GM19025 (cell line): ENCODE data around the gene OXTR.

Source experiments
- ATAC-seq: cut with Tn5 transposase; IDR thresholded peaks from one replicate; pipeline ENCODE4 v1.9.1; 2021; ENCODE audit warnings: mild to moderate bottlenecking, low read depth, moderate library complexity; ENCODE audit not compliant: unreplicated experiment

Gene OXTR

DNA sequence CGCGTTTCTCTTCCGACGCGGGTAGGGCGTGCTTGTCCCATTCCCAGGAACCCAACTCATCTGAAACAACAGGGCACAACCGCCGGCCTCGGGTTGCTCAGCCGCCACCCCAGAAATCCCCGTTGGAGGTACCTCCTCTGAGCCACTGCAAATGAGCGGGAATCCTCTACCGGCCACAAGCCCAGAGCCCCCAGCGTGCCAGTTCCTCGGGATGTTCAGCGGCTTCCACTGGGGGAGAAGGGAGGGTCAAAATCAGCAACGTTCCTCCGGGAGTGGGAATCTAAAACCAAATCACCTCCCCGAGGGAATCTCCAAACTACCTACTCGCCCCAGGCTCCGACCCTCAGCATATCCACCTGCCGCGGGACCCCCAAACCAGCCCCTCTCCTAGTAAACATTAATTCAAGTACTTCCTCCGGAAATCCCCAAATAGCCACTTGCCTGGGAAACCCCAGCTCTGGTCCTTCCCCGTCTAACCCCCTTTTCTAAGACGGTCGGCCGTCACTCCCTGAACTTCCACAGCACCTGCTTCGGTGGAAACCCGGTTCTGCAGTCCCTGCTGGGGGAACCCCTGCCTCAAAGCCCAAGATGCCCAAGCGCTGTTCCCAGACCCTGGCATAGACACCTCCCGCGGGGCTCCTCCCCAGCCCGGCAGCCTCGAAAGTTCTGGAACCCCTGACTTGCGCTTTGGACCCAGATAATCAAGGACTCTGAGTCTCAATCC, 887 bp downstream of the OXTR start:
- peak; percentile 17 for ATAC-seq

DNA sequence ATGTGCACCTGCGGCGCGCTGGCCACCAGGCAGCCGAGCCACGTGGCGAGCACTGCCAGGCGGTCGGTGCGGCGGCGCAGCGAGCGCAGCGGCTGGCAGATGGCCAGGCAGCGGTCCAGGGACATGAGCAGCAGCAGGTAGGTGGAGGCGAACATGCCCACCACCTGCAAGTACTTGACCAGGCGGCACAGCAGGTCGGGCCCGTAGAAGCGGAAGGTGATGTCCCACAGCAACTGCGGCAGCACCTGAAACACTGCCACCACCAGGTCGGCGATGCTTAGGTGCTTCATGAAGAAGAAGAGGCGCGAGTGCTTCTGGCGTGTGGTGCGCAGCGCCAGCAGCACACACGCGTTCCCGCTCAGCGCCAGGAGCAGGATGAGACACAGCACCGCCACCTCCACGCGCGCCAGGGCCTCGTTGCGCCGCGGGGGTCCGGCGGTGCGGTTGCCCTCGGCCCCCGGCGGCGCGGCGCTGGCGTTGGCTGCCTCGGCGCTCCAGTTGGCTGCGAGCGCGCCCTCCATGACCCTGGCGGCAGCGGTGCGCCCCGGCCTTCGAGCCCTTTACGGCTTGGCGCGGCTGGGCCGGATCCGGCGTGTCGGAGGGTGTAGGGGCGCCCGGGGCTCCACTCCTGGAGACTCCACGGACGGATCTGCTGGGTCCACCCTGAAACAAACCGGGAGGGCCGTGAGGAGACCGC, 1.6 kb downstream of the OXTR start:
- ATAC-seq, result peak; percentile 57

GRCh38 chr3:8767256-8767666, 2.2 kb downstream of the OXTR start:
- no peak for ATAC-seq

DNA sequence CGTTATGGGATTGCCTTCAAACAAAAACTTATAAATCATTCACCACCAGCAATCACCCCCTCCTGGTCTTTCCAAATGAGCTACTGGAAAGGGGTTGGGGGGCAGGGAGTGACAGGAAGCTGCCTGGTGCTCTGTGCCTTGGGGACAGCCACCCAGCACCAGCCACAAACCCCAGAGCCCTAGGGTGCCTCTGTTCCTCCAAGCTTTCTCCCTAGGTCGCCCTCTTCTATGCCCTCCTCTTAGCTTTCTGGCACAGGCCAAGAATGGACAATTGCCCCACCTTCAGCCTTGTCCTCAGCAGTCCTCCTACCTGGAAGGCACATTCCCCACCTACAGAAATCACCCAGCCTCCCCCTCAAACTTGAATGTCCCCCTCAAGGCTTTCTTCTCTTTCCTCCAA, 3.3 kb downstream of the OXTR start:
- ATAC-seq, result no peak

DNA sequence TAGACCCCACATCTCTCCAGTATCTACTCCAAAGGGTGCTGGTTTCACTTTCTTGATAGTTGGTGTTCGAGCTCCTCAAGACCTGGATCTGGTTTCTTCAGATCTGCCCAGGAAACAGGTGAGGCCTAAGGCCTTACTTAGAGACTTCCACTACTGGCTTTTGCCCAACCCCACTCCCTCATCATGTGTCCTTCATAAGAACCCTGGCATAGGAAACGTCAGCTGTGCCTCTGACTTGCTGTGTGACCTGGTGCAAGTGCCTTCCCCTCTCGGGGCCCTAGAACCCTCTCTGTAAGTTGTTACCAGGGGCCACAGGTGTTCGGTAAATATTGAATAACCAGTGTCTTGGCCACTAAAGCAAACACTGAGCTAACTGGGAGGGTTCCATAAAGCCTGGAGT, 3.9 kb downstream of the OXTR start:
- ATAC-seq, result no peak

DNA sequence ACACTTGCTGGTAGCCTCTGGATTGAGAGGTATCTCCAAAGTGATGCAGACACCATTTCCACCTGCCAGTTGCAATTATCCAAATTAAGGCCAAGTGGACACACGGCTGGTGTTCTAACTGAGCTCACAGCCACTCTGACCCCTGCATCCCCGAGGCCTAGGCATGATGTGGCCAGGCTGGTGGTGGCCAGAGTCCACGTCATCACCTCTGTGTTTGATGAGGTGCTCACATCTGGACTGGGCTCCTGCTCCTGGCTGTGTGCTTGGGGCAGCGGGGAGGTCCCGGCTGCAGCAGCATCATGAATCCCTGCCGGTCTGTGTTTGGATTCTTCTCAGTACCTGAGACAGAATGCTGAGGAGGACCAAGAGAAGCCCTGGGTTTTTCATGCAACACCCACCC, 4.9 kb downstream of the OXTR start:
- no peak for ATAC-seq

DNA sequence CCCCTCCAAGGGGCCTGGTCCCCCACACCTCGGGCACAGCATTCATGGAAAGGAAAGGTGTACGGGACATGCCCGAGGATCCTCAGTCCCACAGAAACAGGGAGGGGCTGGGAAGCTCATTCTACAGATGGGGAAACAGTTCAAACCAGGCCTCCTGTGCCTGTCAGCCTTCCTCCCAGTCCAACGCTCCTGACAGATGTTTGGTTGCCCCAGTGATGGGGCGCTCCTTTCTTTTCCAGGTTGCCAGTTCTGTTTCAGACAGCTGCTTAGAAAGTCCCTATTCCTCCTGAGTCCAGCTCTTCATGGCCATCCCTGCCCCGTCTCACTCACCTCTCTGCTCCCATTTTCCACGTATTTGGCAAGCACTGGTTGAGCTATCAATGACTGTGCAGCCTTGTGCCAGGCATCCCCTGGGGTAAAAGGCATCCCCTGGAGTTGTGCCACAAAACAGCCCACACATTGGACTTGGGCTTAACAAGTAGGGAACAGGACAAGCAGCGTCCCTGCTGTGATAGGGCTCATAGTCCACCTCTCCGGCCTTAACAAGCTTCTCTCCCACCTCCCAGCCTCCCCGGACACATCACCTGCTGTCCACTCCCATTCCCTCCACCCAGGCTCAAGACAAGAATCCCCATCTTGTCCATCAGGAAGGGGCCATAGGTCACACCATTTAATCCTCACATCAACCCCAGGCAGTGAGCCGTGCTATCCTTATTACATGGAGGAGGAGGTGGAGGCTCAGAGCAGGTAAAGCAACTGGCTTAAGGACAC, 6.6 kb downstream of the OXTR start:
- no peak for ATAC-seq

DNA sequence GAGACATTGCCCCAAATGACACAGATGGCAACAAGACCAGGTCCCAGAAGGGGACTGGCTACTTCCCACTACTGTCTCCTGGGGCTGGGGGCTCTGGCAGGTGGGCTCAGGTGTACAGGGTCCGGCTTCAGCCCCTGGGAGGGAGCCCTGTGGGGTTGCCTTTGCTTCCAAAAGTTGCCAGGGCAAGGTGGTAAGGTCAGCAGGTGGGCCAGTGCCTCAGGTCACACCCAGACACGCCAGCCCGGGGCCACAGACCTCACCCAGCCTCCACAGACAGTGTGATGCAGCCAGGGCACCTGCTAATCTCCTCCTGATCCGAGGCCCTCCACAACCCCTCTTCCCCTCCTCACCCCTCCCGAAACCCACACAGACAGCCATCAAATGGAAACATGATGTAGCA, 7.5 kb downstream of the OXTR start:
- no peak for ATAC-seq

DNA sequence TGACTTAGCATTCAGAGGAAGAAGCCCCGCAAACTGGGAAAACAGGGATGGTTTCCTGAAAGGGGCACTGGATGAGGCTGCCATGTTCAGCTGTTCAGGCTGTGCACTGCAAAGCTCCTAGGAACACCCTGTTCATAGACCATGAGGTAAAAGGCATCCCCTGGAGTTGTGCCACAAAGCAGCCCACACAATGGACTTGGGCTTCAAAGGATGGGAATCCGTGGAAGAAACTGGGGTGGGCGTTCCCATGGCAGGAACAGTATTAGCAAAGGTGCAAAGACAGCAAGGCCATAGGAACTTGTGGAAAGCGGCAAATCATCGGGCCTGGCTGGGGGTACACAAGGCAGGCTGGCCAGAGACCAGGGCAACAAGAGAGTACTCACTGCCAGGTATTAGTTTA, 8.9 kb downstream of the OXTR start:
- ATAC-seq, result no peak

DNA sequence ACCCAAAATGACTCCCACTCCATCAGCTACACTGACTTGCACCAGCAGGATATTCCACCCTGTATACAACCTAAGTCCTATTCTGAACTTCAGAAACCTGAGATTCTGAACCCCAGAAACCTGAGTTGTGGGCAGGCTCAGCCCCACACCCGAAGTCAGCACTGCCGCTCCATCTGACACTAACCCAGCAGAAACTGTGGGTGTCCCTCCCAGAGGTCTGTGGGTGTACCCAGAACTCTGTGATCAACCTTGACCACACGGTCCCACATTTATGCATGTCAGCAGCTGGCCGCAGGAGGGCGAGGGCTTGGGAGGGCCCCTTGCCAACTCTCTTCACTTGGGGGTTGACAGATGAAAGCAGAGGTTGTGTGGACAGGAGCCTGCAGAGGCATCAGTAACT, 9.3 kb downstream of the OXTR start:
- no peak for ATAC-seq

DNA sequence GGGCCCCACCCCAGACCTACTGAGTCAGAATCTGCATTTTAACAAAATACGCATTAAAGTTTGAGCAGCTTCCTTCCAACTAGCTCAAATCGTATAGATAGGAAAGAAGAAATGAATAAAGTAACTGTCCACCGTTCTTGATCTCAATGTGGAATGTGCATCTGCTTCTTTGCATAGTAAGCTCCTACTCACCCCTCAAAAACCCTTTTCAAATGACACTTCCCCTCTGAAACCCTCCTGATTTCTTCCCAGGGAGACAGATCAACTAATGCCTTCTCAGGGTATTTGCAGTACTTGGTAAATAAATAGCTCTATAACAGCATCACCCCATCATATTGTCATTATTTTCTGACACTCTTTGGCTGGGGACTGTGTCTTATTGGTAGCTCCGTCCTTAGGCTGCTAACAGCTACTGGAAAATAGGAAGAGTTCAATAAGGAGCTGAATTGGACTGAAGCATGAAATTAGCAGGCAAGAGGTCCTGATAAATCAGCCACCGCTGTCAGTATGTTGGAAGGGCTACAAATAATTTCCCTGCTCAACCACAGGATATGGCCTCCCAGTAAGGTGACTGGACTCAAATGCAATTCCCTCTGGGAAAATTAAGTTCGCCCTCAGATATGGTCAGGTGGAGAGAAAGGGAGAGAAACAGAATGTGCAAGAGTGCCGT, 10.2 kb downstream of the OXTR start:
- ATAC-seq, result no peak

DNA sequence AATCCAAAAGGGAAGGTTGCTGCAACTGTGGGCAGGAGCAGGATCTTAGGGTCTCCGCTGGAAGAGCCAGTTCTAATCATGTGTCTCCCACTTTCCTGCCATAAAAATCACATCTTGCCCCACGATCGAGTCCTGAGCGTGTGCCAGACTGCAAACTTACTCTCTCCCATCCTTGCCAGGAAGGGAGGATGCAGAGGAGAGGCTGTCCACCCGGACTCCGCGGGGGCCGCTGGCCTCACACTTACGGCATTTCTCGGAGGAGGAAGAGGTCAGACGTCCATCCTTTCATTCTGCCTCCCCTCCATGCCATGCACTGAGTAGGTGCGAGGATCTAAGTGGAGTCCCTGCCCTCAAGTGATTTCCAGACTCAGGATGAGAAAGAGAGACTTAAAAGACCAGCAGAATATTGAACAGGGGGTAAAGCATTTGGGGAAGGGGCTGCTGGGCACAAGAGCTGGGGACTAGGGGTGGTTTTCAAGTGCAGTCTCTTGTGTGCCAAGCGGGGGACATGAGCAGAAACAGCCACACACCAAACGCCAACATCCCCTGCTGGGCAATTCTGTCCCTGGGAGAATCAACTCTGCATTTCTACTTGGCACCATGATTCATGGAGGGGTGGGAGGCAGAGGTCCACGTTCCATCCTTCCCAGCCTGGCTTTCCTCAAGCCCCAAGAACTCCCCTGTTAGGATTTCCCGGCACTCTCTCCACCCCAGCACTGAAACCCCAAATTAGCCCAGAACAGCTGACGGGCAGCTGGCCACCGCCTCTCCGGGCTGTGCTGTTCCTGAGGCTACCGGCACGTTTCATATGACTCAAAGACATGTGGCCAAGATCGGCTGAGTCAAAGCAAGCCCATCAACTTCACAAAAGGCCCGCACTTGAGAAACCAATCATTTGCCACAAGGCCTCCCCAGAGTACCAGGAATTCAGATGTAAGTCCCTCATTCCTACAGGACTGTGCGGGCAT, 11.6 kb downstream of the OXTR start:
- no peak for ATAC-seq

DNA sequence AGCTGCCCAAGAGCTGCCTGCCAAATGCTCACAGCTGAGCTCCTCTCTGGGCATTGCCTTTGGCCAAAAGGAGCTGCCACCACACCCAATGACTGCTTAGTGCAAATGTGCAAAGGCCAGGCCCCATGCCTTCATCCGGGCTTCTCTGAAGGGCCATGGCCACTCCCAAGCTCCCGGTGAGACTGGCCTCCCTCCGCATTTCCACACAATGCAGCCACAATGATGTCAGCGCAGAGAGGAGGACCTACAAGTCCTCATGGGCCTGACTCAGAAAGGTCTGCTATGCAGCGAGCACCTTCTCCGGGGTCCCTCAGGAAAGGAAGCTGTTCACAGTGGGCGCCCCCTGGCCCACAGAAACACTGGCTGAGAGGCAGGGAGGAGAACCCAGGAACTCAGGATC, 12.7 kb downstream of the OXTR start:
- ATAC-seq, result no peak

GRCh38 chr3:8755564-8756237, 13.7 kb downstream of the OXTR start:
- no peak for ATAC-seq

DNA sequence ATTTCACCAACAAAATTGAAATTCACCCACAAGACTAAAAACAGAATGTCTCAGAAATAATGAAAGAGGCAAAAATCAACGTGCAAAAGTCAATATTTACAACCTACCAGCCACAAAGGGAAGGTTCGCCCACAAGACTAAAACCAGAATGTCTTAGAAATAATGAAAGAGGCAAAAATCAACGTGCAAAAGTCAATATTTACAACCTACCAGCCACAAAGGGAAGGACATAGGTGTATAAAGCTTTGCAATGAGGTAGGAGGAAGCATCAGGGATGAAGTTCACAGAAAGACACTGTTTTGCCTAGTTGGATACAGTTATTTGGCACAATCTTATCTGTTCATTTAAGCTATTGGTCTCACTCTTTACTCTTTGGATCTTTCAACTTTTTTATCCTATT, 14.3 kb downstream of the OXTR start:
- ATAC-seq, result no peak

DNA sequence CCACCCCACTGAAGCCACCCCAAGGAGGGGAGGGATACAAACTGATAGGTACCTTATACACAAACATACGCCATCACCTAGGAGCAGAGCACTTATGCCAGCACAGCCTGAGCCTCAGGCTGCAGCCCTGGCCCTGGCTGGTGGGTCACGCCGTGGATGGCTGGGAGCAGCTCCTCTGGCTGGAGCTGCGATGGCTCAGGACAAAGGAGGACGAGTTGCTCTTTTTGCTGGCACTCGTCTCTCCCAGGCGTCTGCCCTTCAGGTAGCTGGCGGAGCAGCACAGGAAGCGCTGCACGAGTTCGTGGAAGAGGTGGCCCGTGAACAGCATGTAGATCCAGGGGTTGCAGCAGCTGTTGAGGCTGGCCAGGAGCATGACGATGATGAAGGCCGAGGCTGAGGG, 16.6 kb downstream of the OXTR start:
- ATAC-seq, result no peak

DNA sequence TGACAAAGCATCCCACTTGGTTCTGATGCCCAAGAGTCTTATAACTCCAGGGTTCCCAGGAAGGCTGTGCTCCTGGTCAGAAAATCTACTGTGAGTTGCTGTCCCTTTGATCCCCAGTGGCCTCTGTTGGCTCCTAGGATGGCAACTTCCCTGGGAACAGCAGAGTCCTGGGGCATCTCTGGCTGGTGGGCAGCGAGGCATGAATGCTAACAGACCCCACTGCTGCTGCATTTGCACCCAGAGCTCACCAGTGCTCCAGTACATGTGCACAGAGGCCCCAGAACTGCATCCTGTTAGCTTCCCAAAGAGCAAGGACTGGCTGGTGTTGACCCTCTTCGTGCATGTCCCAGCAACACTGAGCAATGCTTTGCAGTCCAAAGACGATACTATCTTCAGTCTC, 20.1 kb downstream of the OXTR start:
- no peak for ATAC-seq

DNA sequence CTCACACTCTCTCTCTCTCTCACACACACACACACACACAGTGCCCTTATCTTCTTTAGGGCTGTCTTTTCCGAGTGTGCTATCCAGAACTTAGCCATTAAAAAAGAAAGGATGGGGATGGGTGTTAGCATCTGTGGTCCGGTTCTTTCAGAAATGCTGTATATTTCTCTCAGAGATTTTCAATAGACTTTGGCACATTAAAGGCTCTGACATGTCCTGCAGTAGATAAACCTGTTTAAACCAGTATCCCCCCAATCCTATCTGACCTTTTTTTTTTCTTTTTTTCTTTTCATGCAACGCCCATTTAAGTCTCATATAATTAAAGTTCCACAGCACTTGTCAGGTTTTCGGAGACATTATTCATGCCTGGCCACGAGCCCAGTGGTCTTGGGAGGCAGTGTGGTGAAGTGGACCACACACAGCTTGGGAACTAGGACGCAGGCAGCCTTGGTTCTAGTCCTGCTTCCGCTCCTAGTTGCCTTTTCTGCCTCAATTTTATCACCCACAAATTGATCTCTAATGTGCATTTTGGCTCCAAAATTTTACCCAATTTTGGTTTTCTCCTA, 22.6 kb downstream of the OXTR start:
- ATAC-seq, result no peak
